Stomach (tissue), 4 donors: ENCODE data around the gene CTSH.

ENCODE experiments used
- EP300 ChIP-seq: sonication (generic); formaldehyde crosslinking; IDR thresholded peaks from one replicate; pipeline ENCODE4 v1.6.1; 2017; ENCODE audit warnings: antibody characterized with exemption
- POLR2A ChIP-seq, 4 donors: fragments of 450-650 bp; IDR thresholded peaks; one replicate each; pipeline ENCODE4 v1.6.1; 2016; ENCODE audit warnings: antibody characterized with exemption in 4 of 4, control low read depth in 2 of 4, mild to moderate bottlenecking in 1 of 4, moderate library complexity in 1 of 4

DNA sequence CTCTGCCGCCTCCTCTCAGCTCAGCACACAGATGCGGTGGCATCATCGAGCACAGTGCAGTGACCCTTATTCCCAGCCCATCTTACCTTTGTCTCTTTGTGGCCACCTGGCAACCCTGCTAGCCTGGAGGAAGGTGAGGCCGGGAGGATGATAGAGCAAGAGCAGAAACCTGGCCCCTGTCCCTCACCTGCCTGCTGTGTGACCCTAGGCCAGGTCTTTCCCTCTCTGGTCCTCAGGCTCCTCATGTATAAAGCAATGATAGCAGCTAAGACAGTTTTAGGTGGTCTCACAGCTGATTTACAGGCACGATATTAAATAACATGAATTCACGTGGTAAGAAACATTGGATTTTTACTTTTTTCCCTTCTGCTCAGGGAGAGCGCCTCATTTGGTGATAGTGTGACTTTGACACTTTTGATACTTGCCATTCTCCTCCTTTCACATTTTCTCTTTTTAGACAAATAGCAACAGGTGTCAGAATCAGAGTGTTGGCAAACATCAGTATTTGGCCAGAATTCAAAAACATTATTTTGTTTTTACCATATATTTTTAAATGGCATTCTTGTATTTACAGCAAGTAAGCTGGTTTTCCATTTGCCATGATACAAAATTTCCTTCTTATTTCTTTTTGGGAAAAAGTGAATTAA is 29.5 kb upstream of the CTSH start:
- TF ChIP-seq EP300 (no peak), POLR2A (IDR thresholded peaks at IDR 0.05) (no peak)
